Measurements from ENCODE around the gene BAIAP2.
"Not testable (repeated sequence)": the region's sequence is repeated elsewhere in the genome, so short reads cannot be mapped to it uniquely, and the experiment has no call there.

BAIAP2 gene

GRCh38 chr17:81002409-81003361 is 32.3 kb upstream of the BAIAP2 start:
- DNase-seq: peak; percentile 59

GRCh38 chr17:81003711-81004475 is 31.1 kb upstream of the BAIAP2 start:
- DNase-seq: no peak

GRCh38 chr17:81006891-81007290 is 28.1 kb upstream of the BAIAP2 start:
- no peak for DNase-seq

- no peak for DNase-seq
Observed at GRCh38 chr17:81008140-81008539, 26.8 kb upstream of the BAIAP2 start.

- DNase-seq: no peak
Observed at GRCh38 chr17:81009136-81009535, 25.8 kb upstream of the BAIAP2 start.

GRCh38 chr17:81010935-81011334 is 24.0 kb upstream of the BAIAP2 start:
- DNase-seq: no peak

GRCh38 chr17:81011951-81012350 is 23.0 kb upstream of the BAIAP2 start:
- no peak for DNase-seq

GRCh38 chr17:81012574-81013447 is 22.1 kb upstream of the BAIAP2 start:
- DNase-seq: no peak

- no peak for DNase-seq
Observed at GRCh38 chr17:81013642-81014041, 21.3 kb upstream of the BAIAP2 start.

GRCh38 chr17:81015136-81015535 is 19.8 kb upstream of the BAIAP2 start:
- DNase-seq: no peak

- no peak for DNase-seq
Observed at GRCh38 chr17:81016575-81016974, 18.4 kb upstream of the BAIAP2 start.

GRCh38 chr17:81017330-81017729 is 17.6 kb upstream of the BAIAP2 start:
- DNase-seq: not testable (repeated sequence)

GRCh38 chr17:81018044-81018802 is 16.7 kb upstream of the BAIAP2 start:
- peak; percentile 52 for DNase-seq

- DNase-seq: no peak
Observed at GRCh38 chr17:81019563-81020442, 15.1 kb upstream of the BAIAP2 start.

- DNase-seq: no peak
Observed at GRCh38 chr17:81020443-81020766, 14.5 kb upstream of the BAIAP2 start.

- DNase-seq: no peak
Observed at GRCh38 chr17:81020767-81021497, 14.0 kb upstream of the BAIAP2 start.

- no peak for DNase-seq
Observed at GRCh38 chr17:81021531-81022343, 13.2 kb upstream of the BAIAP2 start.

- DNase-seq: no peak
Observed at GRCh38 chr17:81022344-81022676, 12.6 kb upstream of the BAIAP2 start.

GRCh38 chr17:81025065-81025740 is 9.7 kb upstream of the BAIAP2 start:
- DNase-seq: no peak

Data from fibroblast of skin of right quadriceps (primary cell).